Left cardiac atrium (tissue), 4 donors: ENCODE measurements around the gene SMARCD3. TPM values are rescaled to one million over a fixed set of nuclear protein-coding genes. Genes with fewer than 3 reads are reported as not detected.

Source experiments
- ATAC-seq, 2 donors: fragments of 200-7000 bp; cut with Tn5 transposase; one replicate each; pipeline ENCODE4 v1.9.1; 2020; ENCODE audit warnings: mild to moderate bottlenecking in 2 of 2, moderate library complexity in 2 of 2
- DNase-seq: peaks from one replicate; pipeline ENCODE4 v3.0.0-alpha.2; 2020
- intact Hi-C, 2 donors: fragments of 100-400 bp; cut with DNase I; formaldehyde crosslinking; loops; one replicate each; pipeline versions ENCODE4 v1.14.1 to v1.15.1; 2022 to 2023
- total RNA-seq, 2 donors: library from RNA; stranded (reverse); fragmentation: NEBNext Ultra II Directional; extraction: Animal tissue kit (Norgen Biotek cat#: 25700); gene quantifications; one replicate each; pipeline ENCODE4 v1.2.1, GENCODE V29; 2021
- donor health status: DM: no; HTN: yes; CAD: no.
- donor health status: DM: no; HTN: yes; CAD: no; lungs with severe emphysema.
- donor health status: DM: yes; HTN: yes; CAD: no.
- donor health status: Dilated cardiomyopathy.

SMARCD3 gene
- total RNA-seq, 2 donors from 2014 or later = 95.5 to 107 TPM

GRCh38 chr7:151274396-151274795, 25.9 kb upstream of the SMARCD3 start:
- DNase-seq (no peak), ATAC-seq (no peak)
- intact Hi-C loops = no loop called here

GRCh38 chr7:151273651-151274390, 25.3 kb upstream of the SMARCD3 start:
- DNase-seq (no peak), ATAC-seq (no peak)
- intact Hi-C loops = no loop called here

DNA sequence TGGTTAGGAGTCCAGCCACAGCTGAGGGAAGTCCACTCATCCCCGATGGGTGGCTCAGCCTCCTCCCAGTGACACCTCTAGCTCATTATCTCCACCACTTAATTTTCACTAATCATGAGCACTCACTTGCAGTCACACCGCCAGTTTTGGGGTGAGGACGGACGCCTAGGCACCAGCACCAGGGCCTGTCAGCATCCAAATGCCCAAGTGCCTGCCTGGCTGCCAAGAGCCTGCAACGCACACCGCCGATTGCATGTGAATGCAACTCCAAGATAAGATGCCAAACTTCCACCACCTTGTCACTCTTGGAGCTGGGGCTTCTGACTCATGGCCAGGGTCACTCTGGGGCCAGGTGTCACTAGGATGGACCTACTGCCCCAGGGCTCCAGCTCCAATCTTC, 24.4 kb upstream of the SMARCD3 start:
- ATAC-seq (peak; percentile 32 to 63), DNase-seq (peak; percentile 61)
- intact Hi-C loops = no loop called here

- DNase-seq (no peak), ATAC-seq (peak in 1 of 2 donors; percentile 13)
- intact Hi-C loops = no loop called here
Measured at GRCh38 chr7:151272405-151272804, 23.9 kb upstream of the SMARCD3 start.

DNA sequence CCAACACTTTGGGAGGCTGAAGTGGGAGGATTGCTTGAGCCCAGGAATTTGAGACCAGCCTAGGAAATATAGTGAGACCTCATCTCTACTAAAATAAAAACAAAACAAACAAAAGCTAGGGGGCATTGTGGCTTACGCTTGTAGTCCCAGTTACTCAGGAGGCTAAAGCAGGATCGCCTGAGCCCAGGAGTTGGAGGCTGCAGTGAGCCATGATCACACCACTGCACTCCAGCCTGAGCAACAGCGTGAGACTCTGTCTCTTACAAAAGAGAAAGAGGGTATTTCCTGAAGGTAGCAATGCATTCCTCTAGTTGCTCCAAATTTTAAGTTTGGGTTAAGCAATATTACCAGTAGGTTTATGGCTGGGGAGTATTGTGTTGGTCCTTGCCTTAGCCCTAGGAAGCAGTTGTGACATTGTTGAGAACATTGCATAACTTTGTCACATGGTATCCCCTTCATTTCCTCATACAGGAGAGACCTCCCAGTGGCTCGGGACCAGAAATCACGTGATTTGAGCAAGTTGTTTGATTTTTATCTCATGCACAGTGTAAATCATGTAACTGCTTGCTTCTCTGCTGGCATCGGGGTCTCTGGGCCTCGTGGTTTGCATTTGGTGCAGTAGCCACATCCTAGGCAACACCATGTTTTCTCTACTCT, 23.3 kb upstream of the SMARCD3 start:
- ATAC-seq = peak in 1 of 2 donors; percentile 53
- intact Hi-C loops = no loop called here
- DNase-seq = no peak

DNA sequence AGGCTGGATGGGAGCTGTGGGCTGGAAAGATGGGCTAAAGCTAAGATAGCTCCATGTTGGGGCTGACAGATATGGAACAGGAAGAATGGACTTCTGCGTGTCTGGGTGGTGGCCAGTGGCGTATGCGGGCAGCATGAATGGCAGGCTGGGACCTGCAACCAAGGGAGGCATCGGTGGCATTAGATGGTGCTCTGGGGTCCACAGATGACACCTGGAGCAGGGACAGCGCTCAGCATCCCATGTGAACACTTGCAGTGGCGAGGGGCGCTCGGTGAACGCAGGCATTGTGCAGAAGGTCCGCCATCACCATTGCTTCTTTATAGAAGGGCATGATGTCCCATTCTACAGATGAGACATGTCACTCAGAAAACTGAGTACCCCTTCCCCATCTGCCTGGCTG, 21.0 kb upstream of the SMARCD3 start:
- DNase-seq (no peak), ATAC-seq (no peak)
- intact Hi-C loops = no loop called here

DNA sequence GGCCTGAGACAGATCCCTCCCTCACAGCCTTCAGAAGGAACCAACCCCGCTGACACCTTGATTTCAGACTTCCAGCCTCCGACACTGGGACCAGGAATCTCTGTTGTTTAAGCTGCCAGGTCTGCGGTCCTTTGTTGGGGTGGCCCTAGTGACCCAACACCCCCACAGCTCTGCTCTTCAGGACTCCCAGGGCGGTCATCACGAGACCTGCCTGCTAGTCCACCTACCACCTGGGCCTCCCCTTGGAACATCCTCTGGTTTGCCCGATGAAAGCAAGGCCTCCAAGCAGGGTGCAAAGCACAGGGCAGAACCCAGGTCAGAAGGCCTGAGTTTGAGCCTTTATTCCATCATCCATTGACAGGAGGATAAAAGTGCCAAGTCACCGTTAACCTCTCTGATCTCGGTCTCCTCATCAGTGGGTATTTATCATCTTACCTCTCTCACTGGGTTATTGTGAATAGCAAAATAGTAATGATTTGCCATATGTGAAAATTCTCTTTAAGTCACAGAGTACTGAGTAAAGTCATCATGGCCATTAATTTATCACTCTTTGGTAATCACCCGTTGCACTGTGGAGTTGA, 16.9 kb upstream of the SMARCD3 start:
- ATAC-seq (no peak), DNase-seq (no peak)
- intact Hi-C loops = no loop called here

DNA sequence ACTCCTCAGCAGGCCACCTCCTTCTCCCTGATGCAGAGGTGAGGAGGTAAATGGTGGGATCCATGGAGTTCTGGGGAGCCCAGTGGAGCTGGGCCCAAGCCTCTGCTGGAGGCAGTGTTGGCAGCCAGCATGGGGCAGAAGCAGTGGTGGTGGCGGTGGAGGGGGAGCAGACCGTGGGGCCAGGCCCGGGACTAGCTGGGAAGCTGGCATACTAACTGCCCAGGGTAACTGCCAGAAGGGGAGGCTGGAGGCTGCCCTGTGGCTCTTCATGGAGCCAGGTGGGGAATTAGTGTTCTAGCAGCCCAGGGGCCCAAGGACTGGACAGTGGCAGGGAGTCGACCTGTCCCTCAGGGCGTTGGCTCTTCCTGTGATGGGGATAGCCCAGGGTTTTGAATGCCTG, 16.1 kb upstream of the SMARCD3 start:
- ATAC-seq (no peak), DNase-seq (no peak)
- intact Hi-C loops = no loop called here

- ATAC-seq = peak; percentile 73 to 82
- DNase-seq = no peak
- intact Hi-C loops = no loop called here
Measured at GRCh38 chr7:151261529-151261928, 13.0 kb upstream of the SMARCD3 start.

GRCh38 chr7:151260883-151261282, 12.4 kb upstream of the SMARCD3 start:
- ATAC-seq = no peak
- intact Hi-C loops = no loop called here
- no peak for DNase-seq

- no peak for ATAC-seq
- intact Hi-C loops = no loop called here
- no peak for DNase-seq
Measured at GRCh38 chr7:151260471-151260870, 12.0 kb upstream of the SMARCD3 start.

GRCh38 chr7:151257990-151258389, 9.5 kb upstream of the SMARCD3 start:
- DNase-seq (no peak), ATAC-seq (no peak)
- intact Hi-C loops = no loop called here

DNA sequence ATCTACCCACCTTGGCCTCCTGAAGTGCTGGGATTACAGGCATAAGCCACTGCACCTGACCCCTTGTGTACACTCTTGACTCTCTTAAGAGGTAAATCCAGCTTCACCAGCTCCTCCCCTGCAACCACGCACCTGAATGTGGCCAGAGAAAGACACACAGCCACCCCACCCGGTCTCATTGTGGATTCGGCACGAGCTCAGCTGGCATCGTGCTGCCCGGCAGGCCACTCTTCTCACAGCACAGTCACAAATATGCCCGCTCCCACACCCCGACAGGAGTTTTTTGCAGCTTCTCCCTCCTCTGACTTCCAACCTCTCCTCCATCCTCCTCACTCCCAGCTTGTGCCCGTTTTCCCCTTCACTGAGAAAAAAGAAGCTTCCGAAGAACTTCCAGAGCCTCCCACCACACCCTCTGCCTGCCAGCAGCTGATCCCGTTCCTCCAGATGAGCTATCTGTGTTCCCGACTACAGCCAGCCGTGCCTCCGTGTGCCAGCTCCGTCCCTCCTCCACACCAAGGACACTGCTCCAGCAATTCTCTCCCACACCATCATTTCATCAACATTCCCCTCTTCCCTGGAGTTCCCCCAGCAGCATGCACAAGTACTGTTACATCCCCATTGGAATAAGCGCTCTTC, 8.0 kb upstream of the SMARCD3 start:
- ATAC-seq (peak; percentile 16 to 20), DNase-seq (no peak)
- intact Hi-C loops = no loop called here

- DNase-seq = no peak
- no peak for ATAC-seq
- intact Hi-C loops = no loop called here
Measured at GRCh38 chr7:151255390-151255789, 6.9 kb upstream of the SMARCD3 start.

DNA sequence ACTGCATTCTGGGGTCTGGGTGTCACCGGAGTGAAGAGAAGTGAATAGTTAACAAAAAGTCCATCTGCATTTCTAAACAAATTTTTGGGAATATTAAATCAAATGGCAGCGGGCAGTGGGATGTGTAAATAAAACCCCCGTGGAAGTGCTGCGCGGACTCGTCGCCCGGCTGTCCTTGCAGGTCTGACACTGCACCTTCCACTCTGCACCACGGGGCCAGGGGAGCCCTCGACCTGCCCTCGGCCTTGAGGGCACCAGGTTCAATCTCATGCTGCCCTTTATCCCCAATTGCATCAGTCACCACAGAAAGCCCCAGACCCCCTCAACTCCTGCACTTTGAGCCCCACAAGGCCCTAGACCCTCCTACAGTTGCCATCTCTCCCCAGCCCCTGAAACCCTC, 6.4 kb upstream of the SMARCD3 start:
- intact Hi-C loops = no loop called here
- DNase-seq (no peak), ATAC-seq (no peak)

GRCh38 chr7:151254316-151254715, 5.8 kb upstream of the SMARCD3 start:
- intact Hi-C loops = no loop called here
- DNase-seq = no peak
- ATAC-seq = peak; percentile 5 to 24

- no peak for ATAC-seq
- intact Hi-C loops = no loop called here
- DNase-seq = no peak
Measured at GRCh38 chr7:151252961-151253711, 4.6 kb upstream of the SMARCD3 start.

DNA sequence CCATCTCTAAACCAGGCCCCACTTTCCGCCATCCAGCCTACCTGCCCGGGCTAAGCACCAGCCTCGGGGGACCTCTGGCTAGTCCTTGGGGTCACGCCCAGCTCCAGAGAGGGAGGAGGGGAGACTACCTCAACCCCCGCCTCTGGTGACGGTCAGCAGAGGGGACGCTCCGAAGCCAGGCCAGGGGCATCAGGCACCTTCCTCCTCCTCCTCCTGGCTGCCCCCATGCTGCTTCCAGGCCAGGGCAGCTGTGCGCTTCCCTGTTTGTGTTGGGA, 4.0 kb upstream of the SMARCD3 start:
- DNase-seq = no peak
- intact Hi-C loops = no loop called here
- ATAC-seq = no peak

GRCh38 chr7:151251689-151252560, 3.4 kb upstream of the SMARCD3 start:
- DNase-seq = peak; percentile 79
- ATAC-seq = peak; percentile 31 to 55
- intact Hi-C loops = no loop called here
